HEK293 (cell line): ENCODE results near the gene NCK2.

Experiments
- CTCF ChIA-PET: fragments of 350-600 bp; formaldehyde crosslinking; extraction: SDS; loops from one replicate; lab custom pipeline; 2021; ENCODE audit warnings: antibody characterized with exemption; lab: Yijun Ruan, JAX
- POLR2A ChIA-PET: fragments of 300-600 bp; formaldehyde crosslinking; extraction: SDS; loops from one replicate; lab custom pipeline; 2020; ENCODE audit warnings: antibody characterized with exemption, inconsistent platforms; lab: Yijun Ruan, JAX
- H3K27ac ChIP-seq: fragments of 200-500 bp; sonication (Bioruptor generic); 2 replicates; pipeline ENCODE4 v1.5.1; 2014; ENCODE audit warnings: low read depth, low read length, control low read depth, inconsistent platforms; ENCODE audit errors: extremely low read depth
- H3K36me3 ChIP-seq, 2 experiments: fragments of 200-500 bp in 1 of 2; sonication (Bioruptor generic) in 1 of 2; 1 replicate in 1 of 2; 2 replicates in 1 of 2; pipeline ENCODE4 v1.5.1; 2014 to 2017; ENCODE audit warnings: inconsistent platforms in 2 of 2, low read length in 2 of 2; ENCODE audit not compliant: control insufficient read depth in 2 of 2, insufficient read depth in 1 of 2
- H3K4me1 ChIP-seq: fragments of 200-500 bp; sonication (Bioruptor generic); 2 replicates; pipeline ENCODE4 v1.5.1; 2014; ENCODE audit warnings: mild to moderate bottlenecking, low read length, inconsistent platforms; ENCODE audit not compliant: control insufficient read depth, insufficient read depth
- H3K4me3 ChIP-seq: 2 replicates; pipeline ENCODE4 v1.5.1; 2011; ENCODE audit warnings: low read depth, mild to moderate bottlenecking, control low read depth, low read length, moderate library complexity
- H3K9me3 ChIP-seq: fragments of 200-500 bp; sonication (Bioruptor generic); 2 replicates; pipeline ENCODE4 v1.5.1; 2014; ENCODE audit warnings: low read depth, low read length, inconsistent platforms; ENCODE audit not compliant: control insufficient read depth, insufficient read depth
- CTCF ChIP-seq: fragments of 450-650 bp; formaldehyde crosslinking; IDR thresholded peaks from 2 replicates; pipeline ENCODE4 v1.5.1; 2016; ENCODE audit warnings: missing biosample characterization, missing genetic modification characterization
- GLI4 ChIP-seq: fragments of 450-650 bp; formaldehyde crosslinking; IDR thresholded peaks from 2 replicates; pipeline ENCODE4 v1.5.1; 2016; ENCODE audit warnings: missing biosample characterization, missing genetic modification characterization
- GLIS2 ChIP-seq: fragments of 450-650 bp; formaldehyde crosslinking; IDR thresholded peaks from 2 replicates; pipeline ENCODE4 v1.5.1; 2016; ENCODE audit warnings: missing biosample characterization, missing genetic modification characterization
- TRIM28 ChIP-seq: IDR thresholded peaks from 2 replicates; pipeline ENCODE4 v1.6.1; 2011; ENCODE audit warnings: low read length, control low read depth, borderline replicate concordance
- ZBTB10 ChIP-seq: fragments of 450-650 bp; formaldehyde crosslinking; IDR thresholded peaks from 2 replicates; pipeline ENCODE4 v1.5.1; 2016; ENCODE audit warnings: missing biosample characterization, missing genetic modification characterization
- ZFP69B ChIP-seq: fragments of 450-650 bp; formaldehyde crosslinking; IDR thresholded peaks from 2 replicates; pipeline ENCODE4 v1.5.1; 2016; ENCODE audit warnings: missing biosample characterization, missing genetic modification characterization
- ZIC2 ChIP-seq: fragments of 450-650 bp; formaldehyde crosslinking; IDR thresholded peaks from 2 replicates; pipeline ENCODE4 v1.5.1; 2016; ENCODE audit warnings: missing biosample characterization, missing genetic modification characterization
- ZNF121 ChIP-seq: fragments of 450-650 bp; formaldehyde crosslinking; IDR thresholded peaks from 2 replicates; pipeline ENCODE4 v1.5.1; 2016; ENCODE audit warnings: missing biosample characterization, missing genetic modification characterization
- ZNF155 ChIP-seq: fragments of 450-650 bp; formaldehyde crosslinking; IDR thresholded peaks from 2 replicates; pipeline ENCODE4 v1.5.1; 2016; ENCODE audit warnings: missing biosample characterization, missing genetic modification characterization
- ZNF18 ChIP-seq: fragments of 450-650 bp; formaldehyde crosslinking; IDR thresholded peaks from 2 replicates; pipeline ENCODE4 v1.5.1; 2016; ENCODE audit warnings: missing biosample characterization, missing genetic modification characterization
- ZNF211 ChIP-seq: fragments of 450-650 bp; formaldehyde crosslinking; IDR thresholded peaks from 2 replicates; pipeline ENCODE4 v1.5.1; 2016; ENCODE audit warnings: low read depth, missing biosample characterization, missing genetic modification characterization
- ZNF23 ChIP-seq: fragments of 450-650 bp; formaldehyde crosslinking; IDR thresholded peaks from 2 replicates; pipeline ENCODE4 v1.5.1; 2016; ENCODE audit warnings: missing biosample characterization, missing genetic modification characterization, borderline replicate concordance
- ZNF266 ChIP-seq: fragments of 450-650 bp; formaldehyde crosslinking; IDR thresholded peaks from 2 replicates; pipeline ENCODE4 v1.5.1; 2016; ENCODE audit warnings: missing biosample characterization, missing genetic modification characterization, low read depth
- ZNF292 ChIP-seq: fragments of 450-650 bp; formaldehyde crosslinking; IDR thresholded peaks from 2 replicates; pipeline ENCODE4 v1.5.1; 2016; ENCODE audit warnings: low read depth, missing biosample characterization, missing genetic modification characterization, borderline replicate concordance
- ZNF354C ChIP-seq: fragments of 450-650 bp; formaldehyde crosslinking; IDR thresholded peaks from 2 replicates; pipeline ENCODE4 v1.5.1; 2016; ENCODE audit warnings: missing biosample characterization, missing genetic modification characterization, low read depth, borderline replicate concordance
- ZNF362 ChIP-seq: fragments of 450-650 bp; formaldehyde crosslinking; IDR thresholded peaks from 2 replicates; pipeline ENCODE4 v1.5.1; 2016; ENCODE audit warnings: missing biosample characterization, missing genetic modification characterization
- ZNF449 ChIP-seq: fragments of 450-650 bp; formaldehyde crosslinking; IDR thresholded peaks from 2 replicates; pipeline ENCODE4 v1.5.1; 2017; ENCODE audit warnings: missing biosample characterization, mild to moderate bottlenecking, missing genetic modification characterization, moderate library complexity
- ZNF48 ChIP-seq: fragments of 450-650 bp; formaldehyde crosslinking; IDR thresholded peaks from 2 replicates; pipeline ENCODE4 v1.5.1; 2016; ENCODE audit warnings: missing biosample characterization, missing genetic modification characterization
- ZNF514 ChIP-seq: fragments of 450-650 bp; formaldehyde crosslinking; IDR thresholded peaks from 2 replicates; pipeline ENCODE4 v1.5.1; 2016; ENCODE audit warnings: missing biosample characterization, missing genetic modification characterization
- ZNF530 ChIP-seq: fragments of 450-650 bp; formaldehyde crosslinking; IDR thresholded peaks from 2 replicates; pipeline ENCODE4 v1.5.1; 2016; ENCODE audit warnings: low read depth, missing biosample characterization, missing genetic modification characterization
- ZNF558 ChIP-seq: fragments of 450-650 bp; formaldehyde crosslinking; IDR thresholded peaks from 2 replicates; pipeline ENCODE4 v1.5.1; 2016; ENCODE audit warnings: missing biosample characterization, missing genetic modification characterization
- ZNF560 ChIP-seq: fragments of 450-650 bp; formaldehyde crosslinking; IDR thresholded peaks from 2 replicates; pipeline ENCODE4 v1.5.1; 2017; ENCODE audit warnings: missing biosample characterization, missing genetic modification characterization, borderline replicate concordance
- ZNF645 ChIP-seq: fragments of 450-650 bp; formaldehyde crosslinking; IDR thresholded peaks from 2 replicates; pipeline ENCODE4; 2016; ENCODE audit warnings: missing biosample characterization, missing genetic modification characterization
- ZNF660 ChIP-seq: fragments of 450-650 bp; IDR thresholded peaks from 2 replicates; pipeline ENCODE4 v1.5.1; 2018; ENCODE audit warnings: missing biosample characterization, mild to moderate bottlenecking, missing genetic modification characterization
- ZNF707 ChIP-seq: fragments of 450-650 bp; formaldehyde crosslinking; IDR thresholded peaks from 2 replicates; pipeline ENCODE4 v1.5.1; 2016; ENCODE audit warnings: missing biosample characterization, missing genetic modification characterization
- ZNF792 ChIP-seq: fragments of 450-650 bp; formaldehyde crosslinking; IDR thresholded peaks from 2 replicates; pipeline ENCODE4 v1.5.1; 2016; ENCODE audit warnings: missing biosample characterization, missing genetic modification characterization
- ZNF837 ChIP-seq: fragments of 450-650 bp; formaldehyde crosslinking; IDR thresholded peaks from 2 replicates; pipeline ENCODE4 v1.5.1; 2016; ENCODE audit warnings: missing biosample characterization, missing genetic modification characterization
- ZNF843 ChIP-seq: fragments of 450-650 bp; formaldehyde crosslinking; IDR thresholded peaks from 2 replicates; pipeline ENCODE4 v1.5.1; 2016; ENCODE audit warnings: missing biosample characterization, missing genetic modification characterization
- ZXDB ChIP-seq: fragments of 450-650 bp; formaldehyde crosslinking; IDR thresholded peaks from 2 replicates; pipeline ENCODE4 v1.5.1; 2016; ENCODE audit warnings: missing biosample characterization, missing genetic modification characterization

NCK2 gene

GRCh38 chr2:105874466-105874865 is 129.8 kb downstream of the NCK2 start (continued):
- no peak for TF ChIP-seq ZNF645 (tag by site-specific recombination)
- TF ChIP-seq ZNF362 (tag by site-specific recombination), result no peak
- TF ChIP-seq ZNF354C (tag by site-specific recombination), result no peak
- TF ChIP-seq ZNF837 (tag by site-specific recombination), result no peak
- TF ChIP-seq ZNF514 (tag by site-specific recombination), result no peak
- no peak for TF ChIP-seq ZNF18
- TF ChIP-seq ZNF843 (tag by site-specific recombination), result no peak
- no peak for TF ChIP-seq ZFP69B (tag by site-specific recombination)

GRCh38 chr2:105875241-105875640 is 130.5 kb downstream of the NCK2 start:
- no peak overlapping the region for H3K27ac ChIP-seq
- CTCF ChIA-PET, result no interaction called here

GRCh38 chr2:105876191-105876590 is 131.5 kb downstream of the NCK2 start:
- no peaks in the 10 kb centered on the region for H3K9me3 ChIP-seq
- no peak overlapping the region for H3K27ac ChIP-seq
- CTCF ChIA-PET, result interaction anchor here (0.5 kb wide), 1 partner anchor 709 kb away, joined by 4 read pairs; no protein-coding TSS in a partner anchor
- peaks cover 3 to 15% of the 10 kb centered on the region in 2 experiments; a peak in 1 of 3 replicates for H3K36me3 ChIP-seq
- POLR2A ChIA-PET, result no interaction called here
- H3K4me1 ChIP-seq, result no peaks in the 10 kb centered on the region
- H3K4me3 ChIP-seq, result no peak overlapping the region
- no peak for TF ChIP-seq GLI4 (tag by site-specific recombination)
- no peak for TF ChIP-seq ZNF211 (tag by site-specific recombination)
- TF ChIP-seq ZNF560 (tag by site-specific recombination), result no peak
- no peak for TF ChIP-seq ZNF48 (tag by site-specific recombination)
- no peak for TF ChIP-seq ZNF449 (tag by site-specific recombination)
- no peak for TF ChIP-seq ZNF707 (tag by site-specific recombination)
- no peak for TF ChIP-seq CTCF
- TF ChIP-seq ZNF530 (tag by site-specific recombination), result no peak
- TF ChIP-seq ZNF558 (tag by site-specific recombination), result no peak
- TF ChIP-seq ZNF23 (tag by site-specific recombination), result no peak
- no peak for TF ChIP-seq ZBTB10 (tag by site-specific recombination)
- TF ChIP-seq ZNF792 (tag by site-specific recombination), result no peak
- no peak for TF ChIP-seq ZNF266 (tag by site-specific recombination)
- no peak for TF ChIP-seq ZNF292 (tag by site-specific recombination)
- no peak for TF ChIP-seq ZNF155

More at GRCh38 chr2:105875241-105875640, 130.5 kb downstream of the NCK2 start:
- Histone ChIP-seq H3K36me3 (peaks cover 3 to 12% of the 10 kb centered on the region in 2 experiments; a peak in 1 of 3 replicates), H3K4me3 (no peak overlapping the region), H3K4me1 (no peaks in the 10 kb centered on the region), H3K9me3 (no peaks in the 10 kb centered on the region)
- POLR2A ChIA-PET, result no interaction called here
- TF ChIP-seq GLIS2 (tag by site-specific recombination) (no peak), ZXDB (tag by site-specific recombination) (peak; percentile 36; the same call in 1 of the 2 replicates), ZNF660 (tag by site-specific recombination) (no peak), TRIM28 (peak; percentile 85), ZIC2 (peak; percentile 35), ZNF121 (tag by site-specific recombination) (no peak)
